ENCODE results near the gene CD177. TPM values are rescaled to one million over a fixed set of nuclear protein-coding genes. Genes with fewer than 3 reads are reported as not detected.

CD177 gene
- total and polyA plus RNA-seq, 2 donors (not counting 3 experiments of a cell fraction or from before 2014, with no cell fraction given): 0.18 TPM; not detected in 1

DNA sequence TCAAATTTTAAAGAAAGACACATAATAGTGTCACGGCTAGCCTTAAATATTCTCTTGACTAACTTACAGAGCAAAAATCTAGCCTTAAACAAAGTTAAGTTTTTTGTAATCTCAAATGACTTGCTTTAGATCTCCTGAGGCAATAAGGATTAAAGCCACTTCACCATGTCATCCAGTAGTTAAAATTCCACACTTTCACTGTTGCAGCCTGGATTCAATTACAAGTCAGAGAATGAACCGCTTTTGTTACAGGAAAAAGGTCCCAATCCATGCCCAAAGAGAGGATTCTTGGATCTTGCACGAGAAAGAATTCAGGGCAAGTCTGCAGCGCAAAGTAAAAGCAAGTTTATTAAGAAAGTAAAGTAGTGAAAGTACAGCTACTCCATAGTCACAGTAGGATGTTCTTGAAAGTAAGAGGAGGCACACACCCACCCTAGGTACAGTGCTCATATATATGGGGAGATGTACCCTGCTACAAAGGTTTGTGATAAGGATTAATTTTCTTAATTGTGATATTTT, 34.6 kb upstream of the CD177 start:
- Histone ChIP-seq H3K27ac (ENCODE audit: insufficient read depth, low read depth, low read length) (no peak overlapping the region), H2AFZ (ENCODE audit: low read depth, low read length) (no peak overlapping the region), H3K9me3 (replicated peaks; ENCODE audit: control insufficient read depth, insufficient read depth, low read length) (no peaks in the 10 kb centered on the region), H3K4me2 (ENCODE audit: insufficient read depth, low read length) (no peak overlapping the region), H3K4me1 (ENCODE audit: control insufficient read depth, extremely low read depth, insufficient read depth, low read length) (no peaks in the 10 kb centered on the region), H3K36me3 (ENCODE audit: control insufficient read depth in 2 of 2, extremely low read depth in 1 of 2, insufficient read depth in 2 of 2, low read length in 2 of 2) (no peaks in the 10 kb centered on the region), H3K79me2 (ENCODE audit: control insufficient read depth, insufficient read depth, low read length) (no peaks in the 10 kb centered on the region), H3K9ac (replicated peaks; ENCODE audit: extremely low read depth, insufficient read depth, low read length) (no peak overlapping the region), H3K4me3 (replicated peaks in 1 of 3; ENCODE audit: insufficient read depth in 1 of 3, low read depth in 1 of 3, low read length in 3 of 3) (no peak overlapping the region), H3K9me1 (replicated peaks; ENCODE audit: control insufficient read depth, extremely low read depth, insufficient read depth, low read length) (no peaks in the 10 kb centered on the region), H3K27me3 (ENCODE audit: control insufficient read depth in 2 of 2, insufficient read depth in 2 of 2, low read length in 2 of 2) (no peaks in the 10 kb centered on the region), H4K20me1 (replicated peaks; ENCODE audit: control insufficient read depth, extremely low read depth, insufficient read depth, low read length) (no peaks in the 10 kb centered on the region)
- ChIA-PET CTCF (no interaction called here), POLR2A (no interaction called here)
- FAIRE-seq (no peak), DNase-seq (ENCODE audit: low read depth, low spot score) (no peak)
- BruUV-seq (replicated peaks): no TSS peak
- dilution Hi-C loops (cut with MboI; ENCODE audit: extremely low pct_ligation_motif_present, low sequenced_read_pairs): no loop called here
- intact Hi-C loops (cut with micrococcal nuclease): no loop called here
- TF ChIP-seq, protein P1, sequence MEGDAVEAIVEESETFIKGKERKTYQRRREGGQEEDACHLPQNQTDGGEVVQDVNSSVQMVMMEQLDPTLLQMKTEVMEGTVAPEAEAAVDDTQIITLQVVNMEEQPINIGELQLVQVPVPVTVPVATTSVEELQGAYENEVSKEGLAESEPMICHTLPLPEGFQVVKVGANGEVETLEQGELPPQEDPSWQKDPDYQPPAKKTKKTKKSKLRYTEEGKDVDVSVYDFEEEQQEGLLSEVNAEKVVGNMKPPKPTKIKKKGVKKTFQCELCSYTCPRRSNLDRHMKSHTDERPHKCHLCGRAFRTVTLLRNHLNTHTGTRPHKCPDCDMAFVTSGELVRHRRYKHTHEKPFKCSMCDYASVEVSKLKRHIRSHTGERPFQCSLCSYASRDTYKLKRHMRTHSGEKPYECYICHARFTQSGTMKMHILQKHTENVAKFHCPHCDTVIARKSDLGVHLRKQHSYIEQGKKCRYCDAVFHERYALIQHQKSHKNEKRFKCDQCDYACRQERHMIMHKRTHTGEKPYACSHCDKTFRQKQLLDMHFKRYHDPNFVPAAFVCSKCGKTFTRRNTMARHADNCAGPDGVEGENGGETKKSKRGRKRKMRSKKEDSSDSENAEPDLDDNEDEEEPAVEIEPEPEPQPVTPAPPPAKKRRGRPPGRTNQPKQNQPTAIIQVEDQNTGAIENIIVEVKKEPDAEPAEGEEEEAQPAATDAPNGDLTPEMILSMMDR (IDR thresholded peaks at IDR 0.05; ENCODE audit: extremely low read depth in 1 of 2, insufficient read depth in 1 of 2, low read depth in 1 of 2, low read length in 2 of 2): no peak
- no peak for TF ChIP-seq GATA2 (IDR thresholded peaks at IDR 0.05; ENCODE audit: insufficient read depth, insufficient read length, low read depth, low read length)
- TF ChIP-seq FOS (IDR thresholded peaks at IDR 0.05; ENCODE audit: borderline replicate concordance, insufficient read depth, low read length): no peak

DNA sequence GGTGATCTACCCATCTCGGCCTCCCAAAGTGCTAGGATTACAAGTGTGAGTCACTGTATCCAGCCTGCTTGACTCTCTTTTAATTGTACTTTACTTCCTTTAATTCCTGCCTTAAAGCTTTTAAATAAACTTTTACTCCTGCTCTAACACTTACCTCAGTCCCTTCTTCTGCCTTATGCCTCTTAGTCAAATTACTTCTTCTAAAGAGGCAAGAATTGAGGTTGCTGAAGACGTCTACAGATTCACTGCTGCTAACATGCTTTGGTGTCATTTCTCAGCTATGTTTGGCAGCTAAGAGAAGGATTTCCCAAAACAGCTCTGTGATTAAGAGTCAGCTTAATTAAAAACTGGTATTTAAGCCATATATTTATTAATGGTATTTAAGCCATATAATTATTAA, 32.9 kb upstream of the CD177 start:
- POLR2A ChIA-PET: no interaction called here
- CTCF ChIA-PET: no interaction called here
- no peaks in the 10 kb centered on the region for H3K4me1 ChIP-seq (ENCODE audit: control insufficient read depth, extremely low read depth, insufficient read depth, low read length)
- intact Hi-C loops (cut with micrococcal nuclease) (no loop called here), dilution Hi-C loops (cut with MboI; ENCODE audit: extremely low pct_ligation_motif_present, low sequenced_read_pairs) (no loop called here)
- H2AFZ ChIP-seq (ENCODE audit: low read depth, low read length): no peak overlapping the region
- DNase-seq (ENCODE audit: low read depth, low spot score) (no peak), FAIRE-seq (no peak)
- no peak overlapping the region for H3K4me3 ChIP-seq (replicated peaks in 1 of 3; ENCODE audit: insufficient read depth in 1 of 3, low read depth in 1 of 3, low read length in 3 of 3)
- H3K27ac ChIP-seq (ENCODE audit: insufficient read depth, low read depth, low read length): no peak overlapping the region
- H4K20me1 ChIP-seq (replicated peaks; ENCODE audit: control insufficient read depth, extremely low read depth, insufficient read depth, low read length): no peaks in the 10 kb centered on the region
- no peaks in the 10 kb centered on the region for H3K9me3 ChIP-seq (replicated peaks; ENCODE audit: control insufficient read depth, insufficient read depth, low read length)
- no TSS peak for BruUV-seq (replicated peaks)
- H3K36me3 ChIP-seq (ENCODE audit: control insufficient read depth in 2 of 2, extremely low read depth in 1 of 2, insufficient read depth in 2 of 2, low read length in 2 of 2): no peaks in the 10 kb centered on the region
- no peaks in the 10 kb centered on the region for H3K9me1 ChIP-seq (replicated peaks; ENCODE audit: control insufficient read depth, extremely low read depth, insufficient read depth, low read length)
- TF ChIP-seq, protein P1 (IDR thresholded peaks at IDR 0.05; ENCODE audit: extremely low read depth in 1 of 2, insufficient read depth in 1 of 2, low read depth in 1 of 2, low read length in 2 of 2): no peak
- TF ChIP-seq GATA2 (IDR thresholded peaks at IDR 0.05; ENCODE audit: insufficient read depth, insufficient read length, low read depth, low read length): no peak
- TF ChIP-seq FOS (IDR thresholded peaks at IDR 0.05; ENCODE audit: borderline replicate concordance, insufficient read depth, low read length): no peak
- TF ChIP-seq, protein P2, sequence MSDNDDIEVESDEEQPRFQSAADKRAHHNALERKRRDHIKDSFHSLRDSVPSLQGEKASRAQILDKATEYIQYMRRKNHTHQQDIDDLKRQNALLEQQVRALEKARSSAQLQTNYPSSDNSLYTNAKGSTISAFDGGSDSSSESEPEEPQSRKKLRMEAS (IDR thresholded peaks at IDR 0.05; ENCODE audit: insufficient read depth, insufficient read length): no peak
- no peak for TF ChIP-seq MYC (IDR thresholded peaks at IDR 0.05; ENCODE audit: low read depth, low read length)
- no peak for TF ChIP-seq POLR2AphosphoS5 (IDR thresholded peaks at IDR 0.05; ENCODE audit: insufficient read depth, low read depth, low read length)
- no peak for TF ChIP-seq POLR2A (IDR thresholded peaks at IDR 0.05; ENCODE audit: low read depth, low read length)
- no peak for TF ChIP-seq EZH2 (IDR thresholded peaks at IDR 0.05; ENCODE audit: borderline replicate concordance, low read depth, low read length, severe bottlenecking)
- no peak for TF ChIP-seq JUN (IDR thresholded peaks at IDR 0.05; ENCODE audit: borderline replicate concordance, insufficient read depth, insufficient read length, low read depth)
- no peaks in the 10 kb centered on the region for H3K79me2 ChIP-seq (ENCODE audit: control insufficient read depth, insufficient read depth, low read length)
- no peak overlapping the region for H3K9ac ChIP-seq (replicated peaks; ENCODE audit: extremely low read depth, insufficient read depth, low read length)
- no peaks in the 10 kb centered on the region for H3K27me3 ChIP-seq (ENCODE audit: control insufficient read depth in 2 of 2, insufficient read depth in 2 of 2, low read length in 2 of 2)
- H3K4me2 ChIP-seq (ENCODE audit: insufficient read depth, low read length): no peak overlapping the region
